ENCODE results near the gene PCNT.

PCNT gene

DNA sequence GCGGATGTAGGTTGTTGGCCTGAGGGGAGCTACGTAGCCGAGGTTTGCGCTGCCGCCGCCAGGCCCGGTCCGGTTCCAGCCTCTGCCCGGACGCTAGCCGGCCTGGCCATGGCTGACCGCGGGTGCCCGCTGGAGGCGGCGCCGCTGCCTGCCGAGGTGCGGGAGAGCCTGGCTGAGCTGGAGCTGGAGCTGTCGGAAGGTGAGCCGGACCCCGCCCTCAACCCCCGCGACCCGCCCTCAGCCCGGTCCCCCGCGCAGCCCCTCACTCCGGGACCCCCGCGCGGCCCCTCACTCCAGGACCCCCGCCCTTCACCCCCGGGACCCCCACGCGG, 135.0 kb downstream of the PCNT start (continued):
- TF ChIP-seq, protein P1, sequence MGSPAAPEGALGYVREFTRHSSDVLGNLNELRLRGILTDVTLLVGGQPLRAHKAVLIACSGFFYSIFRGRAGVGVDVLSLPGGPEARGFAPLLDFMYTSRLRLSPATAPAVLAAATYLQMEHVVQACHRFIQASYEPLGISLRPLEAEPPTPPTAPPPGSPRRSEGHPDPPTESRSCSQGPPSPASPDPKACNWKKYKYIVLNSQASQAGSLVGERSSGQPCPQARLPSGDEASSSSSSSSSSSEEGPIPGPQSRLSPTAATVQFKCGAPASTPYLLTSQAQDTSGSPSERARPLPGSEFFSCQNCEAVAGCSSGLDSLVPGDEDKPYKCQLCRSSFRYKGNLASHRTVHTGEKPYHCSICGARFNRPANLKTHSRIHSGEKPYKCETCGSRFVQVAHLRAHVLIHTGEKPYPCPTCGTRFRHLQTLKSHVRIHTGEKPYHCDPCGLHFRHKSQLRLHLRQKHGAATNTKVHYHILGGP (tag by site-specific recombination; IDR thresholded peaks at IDR 0.05) = no peak
- TF ChIP-seq ZNF530 (tag by site-specific recombination; IDR thresholded peaks at IDR 0.05; ENCODE audit: low read depth) (no peak), KLF16 (tag by site-specific recombination; IDR thresholded peaks at IDR 0.05) (peak; percentile 69; the same call in 1 of the 2 replicates), ZNF791 (tag by site-specific recombination; IDR thresholded peaks at IDR 0.05) (no peak), ZXDB (tag by site-specific recombination; IDR thresholded peaks at IDR 0.05) (no peak), SP2 (tag by site-specific recombination; IDR thresholded peaks at IDR 0.05) (no peak), ZNF768 (tag by site-specific recombination; IDR thresholded peaks at IDR 0.05) (no peak), ZNF423 (tag by site-specific recombination; IDR thresholded peaks at IDR 0.05) (0 out of 2 replicates have a peak, but pooled peaks have one; percentile 18), ZNF335 (tag by site-specific recombination; conservative IDR thresholded peaks at IDR 0.05) (no peak), ZNF626 (tag by site-specific recombination; IDR thresholded peaks at IDR 0.05) (no peak), ZNF792 (tag by site-specific recombination; IDR thresholded peaks at IDR 0.05) (no peak), ZNF138 (tag by site-specific recombination; IDR thresholded peaks at IDR 0.05; ENCODE audit: borderline replicate concordance) (no peak), ZNF19 (tag by site-specific recombination; IDR thresholded peaks at IDR 0.05; ENCODE audit: low read depth) (no peak), ZNF521 (tag by site-specific recombination; IDR thresholded peaks at IDR 0.05) (no peak), ZNF621 (tag by site-specific recombination; IDR thresholded peaks at IDR 0.05) (no peak), ZNF16 (tag by site-specific recombination; IDR thresholded peaks at IDR 0.05; ENCODE audit: low read depth) (no peak), ZNF341 (tag by site-specific recombination; IDR thresholded peaks at IDR 0.05; ENCODE audit: low read depth) (peak; percentile 28; the same call in 1 of the 2 replicates), ZNF24 (tag by site-specific recombination; IDR thresholded peaks at IDR 0.05) (no peak), ZNF654 (tag by site-specific recombination; IDR thresholded peaks at IDR 0.05; ENCODE audit: low read depth) (no peak), ZNF23 (tag by site-specific recombination; IDR thresholded peaks at IDR 0.05; ENCODE audit: borderline replicate concordance) (no peak), KLF7 (tag by site-specific recombination; IDR thresholded peaks at IDR 0.05; ENCODE audit: borderline replicate concordance) (no peak), GFI1B (tag by site-specific recombination; IDR thresholded peaks at IDR 0.05) (no peak), YY2 (tag by site-specific recombination; IDR thresholded peaks at IDR 0.05) (no peak), ZNF560 (tag by site-specific recombination; IDR thresholded peaks at IDR 0.05; ENCODE audit: borderline replicate concordance) (no peak)
- TF ChIP-seq, protein P2, sequence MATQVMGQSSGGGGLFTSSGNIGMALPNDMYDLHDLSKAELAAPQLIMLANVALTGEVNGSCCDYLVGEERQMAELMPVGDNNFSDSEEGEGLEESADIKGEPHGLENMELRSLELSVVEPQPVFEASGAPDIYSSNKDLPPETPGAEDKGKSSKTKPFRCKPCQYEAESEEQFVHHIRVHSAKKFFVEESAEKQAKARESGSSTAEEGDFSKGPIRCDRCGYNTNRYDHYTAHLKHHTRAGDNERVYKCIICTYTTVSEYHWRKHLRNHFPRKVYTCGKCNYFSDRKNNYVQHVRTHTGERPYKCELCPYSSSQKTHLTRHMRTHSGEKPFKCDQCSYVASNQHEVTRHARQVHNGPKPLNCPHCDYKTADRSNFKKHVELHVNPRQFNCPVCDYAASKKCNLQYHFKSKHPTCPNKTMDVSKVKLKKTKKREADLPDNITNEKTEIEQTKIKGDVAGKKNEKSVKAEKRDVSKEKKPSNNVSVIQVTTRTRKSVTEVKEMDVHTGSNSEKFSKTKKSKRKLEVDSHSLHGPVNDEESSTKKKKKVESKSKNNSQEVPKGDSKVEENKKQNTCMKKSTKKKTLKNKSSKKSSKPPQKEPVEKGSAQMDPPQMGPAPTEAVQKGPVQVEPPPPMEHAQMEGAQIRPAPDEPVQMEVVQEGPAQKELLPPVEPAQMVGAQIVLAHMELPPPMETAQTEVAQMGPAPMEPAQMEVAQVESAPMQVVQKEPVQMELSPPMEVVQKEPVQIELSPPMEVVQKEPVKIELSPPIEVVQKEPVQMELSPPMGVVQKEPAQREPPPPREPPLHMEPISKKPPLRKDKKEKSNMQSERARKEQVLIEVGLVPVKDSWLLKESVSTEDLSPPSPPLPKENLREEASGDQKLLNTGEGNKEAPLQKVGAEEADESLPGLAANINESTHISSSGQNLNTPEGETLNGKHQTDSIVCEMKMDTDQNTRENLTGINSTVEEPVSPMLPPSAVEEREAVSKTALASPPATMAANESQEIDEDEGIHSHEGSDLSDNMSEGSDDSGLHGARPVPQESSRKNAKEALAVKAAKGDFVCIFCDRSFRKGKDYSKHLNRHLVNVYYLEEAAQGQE (tag by site-specific recombination; IDR thresholded peaks at IDR 0.05) = no peak; the same call in 1 of the 2 replicates
- TF ChIP-seq, protein P3, sequence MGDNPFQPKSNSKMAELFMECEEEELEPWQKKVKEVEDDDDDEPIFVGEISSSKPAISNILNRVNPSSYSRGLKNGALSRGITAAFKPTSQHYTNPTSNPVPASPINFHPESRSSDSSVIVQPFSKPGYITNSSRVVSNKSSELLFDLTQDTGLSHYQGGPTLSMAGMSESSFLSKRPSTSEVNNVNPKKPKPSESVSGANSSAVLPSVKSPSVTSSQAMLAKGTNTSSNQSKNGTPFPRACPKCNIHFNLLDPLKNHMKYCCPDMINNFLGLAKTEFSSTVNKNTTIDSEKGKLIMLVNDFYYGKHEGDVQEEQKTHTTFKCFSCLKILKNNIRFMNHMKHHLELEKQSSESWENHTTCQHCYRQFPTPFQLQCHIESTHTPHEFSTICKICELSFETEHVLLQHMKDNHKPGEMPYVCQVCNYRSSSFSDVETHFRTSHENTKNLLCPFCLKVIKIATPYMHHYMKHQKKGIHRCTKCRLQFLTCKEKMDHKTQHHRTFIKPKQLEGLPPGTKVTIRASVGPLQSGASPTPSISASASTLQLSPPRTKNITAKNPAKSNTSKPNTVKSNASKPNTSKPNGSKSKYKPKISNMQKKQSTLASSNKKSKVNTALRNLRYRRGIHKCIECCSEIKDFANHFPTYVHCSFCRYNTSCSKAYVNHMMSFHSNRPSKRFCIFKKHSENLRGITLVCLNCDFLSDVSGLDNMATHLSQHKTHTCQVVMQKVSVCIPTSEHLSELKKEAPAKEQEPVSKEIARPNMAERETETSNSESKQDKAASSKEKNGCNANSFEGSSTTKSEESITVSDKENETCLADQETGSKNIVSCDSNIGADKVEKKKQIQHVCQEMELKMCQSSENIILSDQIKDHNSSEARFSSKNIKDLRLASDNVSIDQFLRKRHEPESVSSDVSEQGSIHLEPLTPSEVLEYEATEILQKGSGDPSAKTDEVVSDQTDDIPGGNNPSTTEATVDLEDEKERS (tag by site-specific recombination; IDR thresholded peaks at IDR 0.05) = no peak
- TF ChIP-seq, protein P4, sequence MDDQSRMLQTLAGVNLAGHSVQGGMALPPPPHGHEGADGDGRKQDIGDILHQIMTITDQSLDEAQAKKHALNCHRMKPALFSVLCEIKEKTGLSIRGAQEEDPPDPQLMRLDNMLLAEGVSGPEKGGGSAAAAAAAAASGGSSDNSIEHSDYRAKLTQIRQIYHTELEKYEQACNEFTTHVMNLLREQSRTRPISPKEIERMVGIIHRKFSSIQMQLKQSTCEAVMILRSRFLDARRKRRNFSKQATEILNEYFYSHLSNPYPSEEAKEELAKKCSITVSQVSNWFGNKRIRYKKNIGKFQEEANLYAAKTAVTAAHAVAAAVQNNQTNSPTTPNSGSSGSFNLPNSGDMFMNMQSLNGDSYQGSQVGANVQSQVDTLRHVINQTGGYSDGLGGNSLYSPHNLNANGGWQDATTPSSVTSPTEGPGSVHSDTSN (CRISPR knock-in tag; IDR thresholded peaks at IDR 0.05) = no peak; the same call in 1 of the 2 replicates
- TF ChIP-seq, protein P5, sequence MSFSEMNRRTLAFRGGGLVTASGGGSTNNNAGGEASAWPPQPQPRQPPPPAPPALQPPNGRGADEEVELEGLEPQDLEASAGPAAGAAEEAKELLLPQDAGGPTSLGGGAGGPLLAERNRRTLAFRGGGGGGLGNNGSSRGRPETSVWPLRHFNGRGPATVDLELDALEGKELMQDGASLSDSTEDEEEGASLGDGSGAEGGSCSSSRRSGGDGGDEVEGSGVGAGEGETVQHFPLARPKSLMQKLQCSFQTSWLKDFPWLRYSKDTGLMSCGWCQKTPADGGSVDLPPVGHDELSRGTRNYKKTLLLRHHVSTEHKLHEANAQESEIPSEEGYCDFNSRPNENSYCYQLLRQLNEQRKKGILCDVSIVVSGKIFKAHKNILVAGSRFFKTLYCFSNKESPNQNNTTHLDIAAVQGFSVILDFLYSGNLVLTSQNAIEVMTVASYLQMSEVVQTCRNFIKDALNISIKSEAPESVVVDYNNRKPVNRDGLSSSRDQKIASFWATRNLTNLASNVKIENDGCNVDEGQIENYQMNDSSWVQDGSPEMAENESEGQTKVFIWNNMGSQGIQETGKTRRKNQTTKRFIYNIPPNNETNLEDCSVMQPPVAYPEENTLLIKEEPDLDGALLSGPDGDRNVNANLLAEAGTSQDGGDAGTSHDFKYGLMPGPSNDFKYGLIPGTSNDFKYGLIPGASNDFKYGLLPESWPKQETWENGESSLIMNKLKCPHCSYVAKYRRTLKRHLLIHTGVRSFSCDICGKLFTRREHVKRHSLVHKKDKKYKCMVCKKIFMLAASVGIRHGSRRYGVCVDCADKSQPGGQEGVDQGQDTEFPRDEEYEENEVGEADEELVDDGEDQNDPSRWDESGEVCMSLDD (tag by site-specific recombination; IDR thresholded peaks at IDR 0.05) = no peak
- TF ChIP-seq, protein P6, sequence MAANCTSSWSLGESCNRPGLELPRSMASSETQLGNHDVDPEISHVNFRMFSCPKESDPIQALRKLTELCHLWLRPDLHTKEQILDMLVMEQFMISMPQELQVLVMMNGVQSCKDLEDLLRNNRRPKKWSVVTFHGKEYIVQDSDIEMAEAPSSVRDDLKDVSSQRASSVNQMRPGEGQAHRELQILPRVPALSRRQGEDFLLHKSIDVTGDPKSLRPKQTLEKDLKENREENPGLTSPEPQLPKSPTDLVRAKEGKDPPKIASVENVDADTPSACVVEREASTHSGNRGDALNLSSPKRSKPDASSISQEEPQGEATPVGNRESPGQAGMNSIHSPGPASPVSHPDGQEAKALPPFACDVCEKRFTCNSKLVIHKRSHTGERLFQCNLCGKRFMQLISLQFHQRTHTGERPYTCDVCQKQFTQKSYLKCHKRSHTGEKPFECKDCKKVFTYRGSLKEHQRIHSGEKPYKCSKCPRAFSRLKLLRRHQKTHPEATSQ (tag by site-specific recombination; IDR thresholded peaks at IDR 0.05) = peak; percentile 91

Measured in HEK293 (cell line).